Naive thymus-derived CD8-positive, alpha-beta T cell (primary cell): ENCODE data around the gene PLPP2. TPM values are rescaled to one million over a fixed set of nuclear protein-coding genes. Genes with fewer than 3 reads are reported as not detected.

Experiments
- ATAC-seq, 2 donors: fragments of 150-1000 bp; cut with Tn5 transposase in 1 of 2; sonication (Bioruptor Pico), chemical (Tn5 transposase) in 1 of 2; 1 replicate in 1 of 2; 2 replicates in 1 of 2; pipeline ENCODE4 v1.10.0; 2021; ENCODE audit warnings: mild to moderate bottlenecking in 2 of 2, moderate library complexity in 2 of 2
- POLR2A ChIA-PET: fragments of 350-600 bp; sonication (Branson Sonifier 250); formaldehyde crosslinking; loops from one replicate; lab custom pipeline; 2021; ENCODE audit warnings: antibody characterized with exemption; lab: Charles Lee
- DNase-seq, 10 donors: peaks; one replicate each; pipeline versions ENCODE4 v3.0.0 to v3.0.0-alpha.2; 2020 to 2022
- H3K27ac Mint-ChIP-seq, 10 donors: one replicate each; pipeline ENCODE4 v1.8.0; 2020 to 2022; ENCODE audit warnings: mild to moderate bottlenecking in 10 of 10, mixed read lengths in 10 of 10, moderate library complexity in 4 of 10, inconsistent platforms in 1 of 10
- H3K27me3 Mint-ChIP-seq, 5 donors: one replicate each; pipeline ENCODE4 v1.8.0; 2021 to 2022; ENCODE audit warnings: mixed read lengths in 5 of 5
- H3K36me3 Mint-ChIP-seq, 3 donors: one replicate each; pipeline ENCODE4 v1.8.0; 2020 to 2022; ENCODE audit warnings: mixed read lengths in 3 of 3, mild to moderate bottlenecking in 2 of 3, inconsistent platforms in 1 of 3
- H3K4me1 Mint-ChIP-seq, 4 donors: one replicate each; pipeline ENCODE4 v1.8.0; 2021 to 2022; ENCODE audit warnings: mixed read lengths in 4 of 4
- H3K4me3 Mint-ChIP-seq, 10 donors: one replicate each; pipeline ENCODE4 v1.8.0; 2020 to 2022; ENCODE audit warnings: mild to moderate bottlenecking in 10 of 10, mixed read lengths in 10 of 10, moderate library complexity in 6 of 10, inconsistent platforms in 1 of 10
- H3K9me3 Mint-ChIP-seq, 9 donors: one replicate each; pipeline ENCODE4 v1.8.0; 2020 to 2022; ENCODE audit warnings: mixed read lengths in 9 of 9, mild to moderate bottlenecking in 3 of 9, inconsistent platforms in 1 of 9, moderate library complexity in 1 of 9
- polyA plus RNA-seq, 3 donors: library from polyadenylated mRNA; unstranded; fragments of 300-500 nt; fragmentation: Illumina TruSeq; gene quantifications; one replicate each; pipeline ENCODE4 v1.2.3, GENCODE V29; 2021
- total RNA-seq, 8 experiments: library from RNA in 2 of 8; stranded (reverse) in 2 of 8; gene quantifications; one replicate each; pipeline ENCODE4 v1.2.3 and lab custom pipeline; 2021 to 2026

The PLPP2 gene
- not detected for total RNA-seq
- polyA plus RNA-seq: under 1 TPM in 1 of 3 donors, not detected in 2; 0.69 TPM
- total RNA-seq (lab: John Stamatoyannopoulos, UW): 0 to 0.35 (median 0.04) reads per million in 6 experiments

GRCh38 chr19:291006-291521, at the start of gene PLPP2:
Gene PLPP2, minus strand, starts transcription at chr19:291403. Its CDS starts 67 bp downstream, at chr19:291336.
- peaks cover 13 to 76% (median 42%) of the 10 kb centered on the region in 5 donors for H3K27me3 Mint-ChIP-seq
- POLR2A ChIA-PET: no interaction called here
- ATAC-seq: peak in 1 of 2 donors; percentile 21

GRCh38 chr19:340620-341385, 49.6 kb upstream of the PLPP2 start:
- no peak for DNase-seq
- H3K4me1 Mint-ChIP-seq: peaks cover 36 to 74% (median 68%) of the 10 kb centered on the region in 4 donors
- no peaks in the 10 kb centered on the region for H3K9me3 Mint-ChIP-seq
- H3K27me3 Mint-ChIP-seq: peaks cover 0 to 4% (median 2%) of the 10 kb centered on the region in 5 donors
- ATAC-seq: no peak
- peak overlapping the region in 8 of 10 donors; percentile 18 to 83 (median 54) for H3K4me3 Mint-ChIP-seq
- POLR2A ChIA-PET: no interaction called here
- peak overlapping the region in 9 of 10 donors; percentile 1 to 75 (median 36) for H3K27ac Mint-ChIP-seq
- peaks cover 4 to 18% (median 7%) of the 10 kb centered on the region in 3 donors for H3K36me3 Mint-ChIP-seq

More at GRCh38 chr19:291006-291521, at the start of gene PLPP2:
- Mint-ChIP-seq H3K27ac (peak within 1 kb of the TSS in 3 of 10 donors; percentile 15 to 25 (median 15)), H3K9me3 (no peaks in the 10 kb centered on the region), H3K4me1 (peaks cover 4 to 24% (median 19%) of the 10 kb centered on the region in 4 donors), H3K4me3 (peak within 1 kb of the TSS; percentile 53 to 76 (median 60)), H3K36me3 (peaks cover 0 to 2% (median 0%) of the 10 kb centered on the region in 3 donors)
- DNase-seq: no peak

GRCh38 chr19:339262-339887, 48.2 kb upstream of the PLPP2 start:
- ATAC-seq (no peak), DNase-seq (no peak)
- H3K4me1 Mint-ChIP-seq: peaks cover 31 to 65% (median 60%) of the 10 kb centered on the region in 4 donors
- H3K27ac Mint-ChIP-seq: peak overlapping the region in 2 of 10 donors; percentile 1 to 74
- POLR2A ChIA-PET: no interaction called here
- H3K4me3 Mint-ChIP-seq: no peak overlapping the region
- H3K36me3 Mint-ChIP-seq: peaks cover 4 to 21% (median 7%) of the 10 kb centered on the region in 3 donors
- H3K27me3 Mint-ChIP-seq: no peaks in the 10 kb centered on the region
- H3K9me3 Mint-ChIP-seq: no peaks in the 10 kb centered on the region

GRCh38 chr19:338421-338820, 47.2 kb upstream of the PLPP2 start:
- peaks cover 4 to 29% (median 9%) of the 10 kb centered on the region in 3 donors for H3K36me3 Mint-ChIP-seq
- H3K27me3 Mint-ChIP-seq: no peaks in the 10 kb centered on the region
- no peak overlapping the region for H3K4me3 Mint-ChIP-seq
- no peaks in the 10 kb centered on the region for H3K9me3 Mint-ChIP-seq
- ATAC-seq: no peak
- no peak for DNase-seq
- H3K27ac Mint-ChIP-seq: no peak overlapping the region
- peaks cover 27 to 60% (median 54%) of the 10 kb centered on the region in 4 donors for H3K4me1 Mint-ChIP-seq
- POLR2A ChIA-PET: no interaction called here

- POLR2A ChIA-PET: no interaction called here
- H3K4me1 Mint-ChIP-seq: peaks cover 17 to 37% (median 32%) of the 10 kb centered on the region in 4 donors
- DNase-seq: no peak
- H3K36me3 Mint-ChIP-seq: peaks cover 4 to 32% (median 14%) of the 10 kb centered on the region in 3 donors
- H3K4me3 Mint-ChIP-seq: no peak overlapping the region
- H3K27me3 Mint-ChIP-seq: no peaks in the 10 kb centered on the region
- no peak for ATAC-seq
- H3K27ac Mint-ChIP-seq: peak overlapping the region in 1 of 10 donors; percentile 89
- H3K9me3 Mint-ChIP-seq: peaks cover 0 to 2% (median 0%) of the 10 kb centered on the region in 9 donors
Observed at GRCh38 chr19:336067-336614, 44.9 kb upstream of the PLPP2 start.

GRCh38 chr19:335486-336066, 44.4 kb upstream of the PLPP2 start:
- no peak overlapping the region for H3K4me3 Mint-ChIP-seq
- no peak overlapping the region for H3K27ac Mint-ChIP-seq
- H3K4me1 Mint-ChIP-seq: peaks cover 15 to 31% (median 27%) of the 10 kb centered on the region in 4 donors
- peaks cover 4 to 34% (median 20%) of the 10 kb centered on the region in 3 donors for H3K36me3 Mint-ChIP-seq
- H3K27me3 Mint-ChIP-seq: no peaks in the 10 kb centered on the region
- POLR2A ChIA-PET: no interaction called here
- peaks cover 0 to 5% (median 0%) of the 10 kb centered on the region in 9 donors for H3K9me3 Mint-ChIP-seq
- DNase-seq: no peak
- ATAC-seq: no peak

- ATAC-seq (no peak), DNase-seq (no peak)
- H3K36me3 Mint-ChIP-seq: peaks cover 4 to 38% (median 24%) of the 10 kb centered on the region in 3 donors
- H3K9me3 Mint-ChIP-seq: peaks cover 0 to 5% (median 0%) of the 10 kb centered on the region in 9 donors
- H3K27ac Mint-ChIP-seq: no peak overlapping the region
- H3K4me1 Mint-ChIP-seq: peaks cover 12 to 27% (median 22%) of the 10 kb centered on the region in 4 donors
- H3K4me3 Mint-ChIP-seq: no peak overlapping the region
- POLR2A ChIA-PET: no interaction called here
- no peaks in the 10 kb centered on the region for H3K27me3 Mint-ChIP-seq
Observed at GRCh38 chr19:335072-335471, 43.9 kb upstream of the PLPP2 start.

GRCh38 chr19:334296-335071, 43.3 kb upstream of the PLPP2 start:
- DNase-seq (no peak), ATAC-seq (no peak)
- Mint-ChIP-seq H3K4me3 (peak overlapping the region in 1 of 10 donors; percentile 10), H3K4me1 (peaks cover 10 to 21% (median 16%) of the 10 kb centered on the region in 4 donors), H3K9me3 (peaks cover 0 to 5% (median 0%) of the 10 kb centered on the region in 9 donors), H3K27ac (no peak overlapping the region), H3K27me3 (no peaks in the 10 kb centered on the region), H3K36me3 (peaks cover under 1 to 42% (median 29%) of the 10 kb centered on the region in 3 donors)
- POLR2A ChIA-PET: no interaction called here

- Mint-ChIP-seq H3K36me3 (peaks cover 8 to 72% (median 45%) of the 10 kb centered on the region in 3 donors), H3K27ac (no peak overlapping the region), H3K27me3 (no peaks in the 10 kb centered on the region), H3K9me3 (peaks cover 0 to 20% (median 3%) of the 10 kb centered on the region in 9 donors), H3K4me3 (no peak overlapping the region), H3K4me1 (peaks cover 0 to 2% (median 0%) of the 10 kb centered on the region in 4 donors)
- POLR2A ChIA-PET: no interaction called here
- ATAC-seq: no peak
- DNase-seq: no peak
Observed at GRCh38 chr19:330503-330902, 39.3 kb upstream of the PLPP2 start.

- POLR2A ChIA-PET: no interaction called here
- Mint-ChIP-seq H3K4me3 (no peak overlapping the region), H3K4me1 (peaks cover 0 to 2% (median 0%) of the 10 kb centered on the region in 4 donors), H3K9me3 (peaks cover 0 to 20% (median 3%) of the 10 kb centered on the region in 9 donors), H3K27ac (no peak overlapping the region), H3K36me3 (peaks cover 8 to 72% (median 45%) of the 10 kb centered on the region in 3 donors), H3K27me3 (no peaks in the 10 kb centered on the region)
- DNase-seq (no peak), ATAC-seq (no peak)
Observed at GRCh38 chr19:329876-330275, 38.7 kb upstream of the PLPP2 start.

- peaks cover 8 to 61% (median 41%) of the 10 kb centered on the region in 3 donors for H3K36me3 Mint-ChIP-seq
- no peak for ATAC-seq
- no peak overlapping the region for H3K4me3 Mint-ChIP-seq
- peak in 1 of 10 donors; percentile 57 for DNase-seq
- H3K27me3 Mint-ChIP-seq: no peaks in the 10 kb centered on the region
- H3K9me3 Mint-ChIP-seq: peaks cover 0 to 20% (median 3%) of the 10 kb centered on the region in 9 donors
- peaks cover 0 to 2% (median 0%) of the 10 kb centered on the region in 4 donors for H3K4me1 Mint-ChIP-seq
- POLR2A ChIA-PET: no interaction called here
- no peak overlapping the region for H3K27ac Mint-ChIP-seq
Observed at GRCh38 chr19:328025-328505, 36.9 kb upstream of the PLPP2 start.
